ENCODE data around the gene KCNS3. TPM values are rescaled to one million over a fixed set of nuclear protein-coding genes. Genes with fewer than 3 reads are reported as not detected.
A peak's percentile ranks its signal among the peaks of the same experiment; 100 is the strongest.

Gene KCNS3
- total RNA-seq, 1 experiment from 2014 or later, result 1.7 TPM

- H3K36me3 ChIP-seq (ENCODE audit: control insufficient read depth, insufficient read depth, low read length), result no peaks in the 10 kb centered on the region
- BruUV-seq (replicated peaks), result no TSS peak
- H3K4me1 ChIP-seq (ENCODE audit: control insufficient read depth, insufficient read depth, low read length), result no peaks in the 10 kb centered on the region
- ATAC-seq (peak; percentile 82), DNase-seq (ENCODE audit: low read depth, low spot score) (peak; percentile 18)
- no peaks in the 10 kb centered on the region for H3K9me3 ChIP-seq (ENCODE audit: control insufficient read depth, insufficient read depth, low read depth, low read length)
- peaks cover 15% of the 10 kb centered on the region for H3K27me3 ChIP-seq (ENCODE audit: control insufficient read depth, insufficient read depth, low read length)
- no peak overlapping the region for H3K27ac ChIP-seq (ENCODE audit: low read length)
- H3K4me3 ChIP-seq (ENCODE audit: low read depth in 2 of 2, low read length in 2 of 2), result no peak overlapping the region; a peak in 1 of 4 replicates
- POLR2A ChIA-PET, result no interaction called here
- intact Hi-C loops (cut with micrococcal nuclease; ENCODE audit: unreplicated experiment) (no loop called here), in situ Hi-C loops (cut with HindIII; ENCODE audit: low pct_unique_long_range_greater_than_20kb, low sequenced_read_pairs) (no loop called here)
- TF ChIP-seq POLR2AphosphoS5 (IDR thresholded peaks at IDR 0.05; ENCODE audit: low read depth, low read length), result no peak
- peak; percentile 93 for TF ChIP-seq CTCF (IDR thresholded peaks at IDR 0.05)
- CTCF ChIA-PET, result no interaction called here
Observed at GRCh38 chr2:17830053-17831034, 48.1 kb upstream of the KCNS3 start.

- BruUV-seq (replicated peaks), result no TSS peak
- Histone ChIP-seq H3K4me3 (ENCODE audit: low read depth in 2 of 2, low read length in 2 of 2) (no peak overlapping the region), H3K27ac (ENCODE audit: low read length) (no peak overlapping the region), H3K4me1 (ENCODE audit: control insufficient read depth, insufficient read depth, low read length) (no peaks in the 10 kb centered on the region), H3K27me3 (ENCODE audit: control insufficient read depth, insufficient read depth, low read length) (peaks cover 15% of the 10 kb centered on the region), H3K9me3 (ENCODE audit: control insufficient read depth, insufficient read depth, low read depth, low read length) (no peaks in the 10 kb centered on the region), H3K36me3 (ENCODE audit: control insufficient read depth, insufficient read depth, low read length) (no peaks in the 10 kb centered on the region)
- intact Hi-C loops (cut with micrococcal nuclease; ENCODE audit: unreplicated experiment), result no loop called here
- TF ChIP-seq CTCF (IDR thresholded peaks at IDR 0.05) (no peak), POLR2AphosphoS5 (IDR thresholded peaks at IDR 0.05; ENCODE audit: low read depth, low read length) (no peak), TCF7L2 (IDR thresholded peaks at IDR 0.05; ENCODE audit: low read depth, low read length) (no peak), SIN3A (IDR thresholded peaks at IDR 0.05; ENCODE audit: borderline replicate concordance, insufficient read depth, low read depth, low read length) (no peak), REST (IDR thresholded peaks at IDR 0.05; ENCODE audit: insufficient read depth in 1 of 2, low read depth in 2 of 2, low read length in 1 of 2) (no peak)
- no peak for DNase-seq (ENCODE audit: low read depth, low spot score)
- in situ Hi-C loops (cut with HindIII; ENCODE audit: low pct_unique_long_range_greater_than_20kb, low sequenced_read_pairs), result no loop called here
- no peak for ATAC-seq
- CTCF ChIA-PET, result no interaction called here
- POLR2A ChIA-PET, result no interaction called here
Observed at GRCh38 chr2:17835516-17835915, 43.0 kb upstream of the KCNS3 start.

Measured in Panc1 (cell line).